Fibroblast of skin of abdomen (primary cell): ENCODE results near the gene DBN1.

Experiments used
- DNase-seq: peaks from one replicate; pipeline ENCODE4 v3.0.0-alpha.2; 2013

DBN1 gene

DNA sequence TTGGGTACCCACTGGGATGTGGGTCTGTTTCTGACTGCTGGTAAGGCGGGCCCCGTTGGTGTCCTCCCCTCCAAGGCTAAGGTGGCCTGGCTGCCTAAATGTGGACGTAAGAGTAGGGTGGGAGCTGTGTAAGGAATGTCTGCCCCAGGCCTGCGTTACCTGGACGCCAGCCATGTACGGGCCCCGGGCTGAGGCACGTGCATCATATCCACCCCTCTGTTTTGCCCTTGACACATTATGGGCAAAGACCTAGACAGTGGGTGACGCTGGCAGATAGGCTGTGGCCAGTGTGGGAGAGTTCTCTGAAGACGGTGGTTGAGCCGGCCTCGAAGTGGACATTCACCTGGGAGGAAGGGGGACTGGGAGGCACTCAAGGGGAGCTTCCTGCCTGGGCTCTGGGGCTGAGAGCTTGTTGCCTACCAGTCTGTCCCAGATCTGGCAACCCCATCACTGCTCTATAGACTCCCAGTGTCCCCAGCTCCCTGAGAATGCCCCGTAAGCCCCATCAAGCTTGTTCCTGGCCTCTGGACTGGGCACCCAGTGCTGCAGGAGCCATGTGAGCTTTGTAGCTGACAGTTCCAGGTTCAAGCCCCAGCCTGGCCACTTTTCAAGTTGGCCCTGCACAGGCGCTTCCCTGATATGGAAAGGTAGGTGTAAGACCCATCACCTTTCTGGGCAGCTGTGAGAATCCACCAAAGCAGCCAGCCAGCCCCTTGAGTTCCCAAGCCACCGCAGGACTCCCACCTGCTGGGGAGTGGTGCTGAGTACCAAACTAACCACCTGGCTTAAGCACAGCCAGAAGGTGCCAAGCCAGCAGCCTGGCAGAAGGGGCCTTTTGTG, 30.1 kb downstream of the DBN1 start:
- no peak for DNase-seq

DNA sequence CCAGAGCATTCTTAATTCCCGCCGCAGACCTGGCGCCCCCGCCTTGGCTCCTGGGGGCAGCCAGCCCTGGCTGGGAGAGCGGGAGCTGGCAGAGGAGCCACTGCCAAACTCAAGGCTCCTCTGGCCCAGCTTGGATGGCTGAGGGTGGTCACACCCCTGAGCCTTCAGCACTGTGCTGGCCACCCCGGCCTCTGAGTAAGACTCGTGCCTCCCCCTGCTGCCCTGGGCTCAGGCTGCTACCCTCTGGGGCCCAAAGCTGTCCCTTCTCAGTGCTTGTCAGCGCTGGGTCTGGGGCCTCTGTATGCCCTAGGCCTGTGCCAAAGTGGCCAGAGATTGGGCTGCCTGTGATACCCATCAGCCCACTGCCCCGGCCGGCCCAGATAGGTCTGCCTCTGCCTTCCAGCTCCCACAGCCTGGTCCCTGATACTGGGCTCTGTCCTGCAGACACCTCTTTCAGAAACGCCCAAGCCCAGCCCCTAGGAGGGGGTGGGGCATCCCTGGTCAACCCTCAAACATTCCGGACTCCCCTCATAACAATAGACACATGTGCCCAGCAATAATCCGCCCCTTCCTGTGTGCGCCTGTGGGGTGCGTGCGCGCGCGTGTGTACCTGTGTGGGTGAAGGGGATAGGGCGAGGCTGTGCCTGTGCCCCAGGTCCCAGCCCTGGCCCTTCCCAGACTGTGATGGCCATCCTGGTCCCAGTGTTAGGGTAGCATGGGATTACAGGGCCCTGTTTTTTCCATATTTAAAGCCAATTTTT, 31.2 kb downstream of the DBN1 start:
- DNase-seq, result no peak

GRCh38 chr5:177440990-177441780, 32.2 kb downstream of the DBN1 start:
- DNase-seq, result no peak

DNA sequence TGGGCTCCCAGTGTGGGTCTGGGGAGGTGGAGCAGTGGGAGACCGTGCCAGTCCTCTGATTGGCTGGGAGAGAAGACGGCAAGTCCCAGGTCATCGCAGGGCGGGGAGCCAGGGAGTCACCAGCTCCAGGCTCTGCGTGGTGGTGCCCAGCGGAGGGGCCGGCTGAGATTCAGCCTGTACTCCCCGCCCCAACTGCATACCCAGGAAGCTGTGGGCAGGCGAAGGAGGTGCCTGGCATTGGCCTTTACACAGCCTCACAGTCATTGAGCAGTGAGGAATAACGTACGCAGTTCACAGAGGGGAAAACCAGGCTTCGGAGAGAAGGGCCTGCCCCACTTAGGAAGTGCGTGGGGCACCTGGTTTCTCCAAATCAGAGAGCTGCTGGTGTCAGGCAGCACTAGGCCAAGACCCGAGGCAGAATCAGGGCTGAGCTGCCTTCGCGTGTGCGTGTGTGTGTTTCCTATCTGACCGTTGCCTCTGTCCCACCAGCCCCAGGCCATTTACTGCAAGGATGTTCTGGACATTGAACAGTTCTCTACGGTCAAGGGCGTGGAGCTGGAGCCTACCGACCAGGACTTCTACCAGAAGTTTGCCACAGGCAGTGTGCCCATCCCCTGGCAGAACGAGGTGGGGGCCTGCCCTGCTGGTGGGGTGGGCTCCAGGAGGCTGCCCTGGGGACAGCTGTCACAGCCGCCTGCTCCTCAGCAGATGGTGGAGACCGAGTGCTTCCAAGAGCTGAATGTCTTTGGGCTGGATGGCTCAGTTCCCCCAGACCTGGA, 33.0 kb downstream of the DBN1 start:
- no peak for DNase-seq

DNA sequence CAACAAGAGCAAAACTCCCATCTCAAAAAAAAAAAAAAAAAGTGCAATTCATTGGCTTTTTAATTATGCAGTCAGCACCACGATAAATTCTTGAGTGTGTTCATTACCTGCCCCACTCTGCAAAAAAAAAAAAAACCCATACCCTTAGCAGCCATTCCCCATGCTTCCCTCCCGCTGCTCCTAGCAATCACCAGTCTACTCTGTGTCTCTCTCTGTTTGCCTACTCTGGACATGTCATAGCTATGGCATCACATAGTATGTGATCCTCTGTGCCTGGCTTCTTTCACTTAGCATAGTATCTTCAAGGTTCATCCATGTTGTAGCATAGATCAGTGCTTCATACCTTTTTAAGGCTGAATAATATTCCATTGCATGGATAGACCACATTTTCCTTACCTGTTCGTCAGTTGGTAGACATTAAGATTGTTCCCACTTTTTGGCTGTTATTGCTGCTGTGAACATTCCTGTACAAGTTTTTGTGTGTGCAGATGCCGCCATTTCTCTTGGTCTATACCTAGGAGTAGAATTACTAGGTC, 33.8 kb downstream of the DBN1 start:
- no peak for DNase-seq

DNA sequence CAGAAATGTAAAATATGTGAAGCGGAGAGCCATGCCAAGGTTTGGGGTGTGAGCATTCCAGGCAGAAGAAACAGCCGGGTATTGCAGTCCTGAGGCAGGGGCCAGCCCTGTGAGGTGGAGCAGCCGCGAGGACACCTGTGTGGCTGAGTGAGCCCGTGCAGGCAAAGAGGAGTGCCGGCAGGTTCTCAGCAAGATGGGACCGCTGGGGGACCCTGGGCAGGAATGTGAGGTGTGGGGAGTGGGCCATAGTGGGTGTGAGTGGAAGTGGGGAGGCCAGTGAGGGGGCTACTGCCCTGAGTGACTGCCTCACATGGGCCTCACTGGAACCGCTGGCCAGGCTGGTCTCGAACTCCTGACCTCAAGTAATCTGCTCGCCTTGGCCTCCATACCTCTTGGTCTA, 35.0 kb downstream of the DBN1 start:
- no peak for DNase-seq

DNA sequence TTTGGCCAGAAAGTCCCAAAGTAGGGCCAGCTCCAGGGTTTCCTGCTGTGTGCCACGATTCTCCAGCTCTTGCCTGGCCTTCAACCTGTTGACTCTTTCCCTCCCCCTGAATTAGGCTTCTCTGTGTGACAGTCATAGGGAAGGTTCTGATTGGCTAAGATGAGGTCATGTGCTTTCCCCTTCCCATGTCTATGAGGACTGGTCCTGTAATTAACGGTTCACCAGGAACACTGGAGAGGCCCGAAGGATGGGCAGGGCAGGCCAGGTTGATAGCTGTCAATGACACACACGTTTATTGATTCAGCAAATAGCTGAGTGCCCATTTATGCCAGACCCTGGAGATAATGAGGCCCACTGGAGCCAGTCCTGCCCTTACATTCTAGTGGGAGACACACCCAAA, 35.8 kb downstream of the DBN1 start:
- no peak for DNase-seq

GRCh38 chr5:177435847-177436536, 37.4 kb downstream of the DBN1 start:
- no peak for DNase-seq

- no peak for DNase-seq
Observed at GRCh38 chr5:177434942-177435738, 38.3 kb downstream of the DBN1 start.

DNA sequence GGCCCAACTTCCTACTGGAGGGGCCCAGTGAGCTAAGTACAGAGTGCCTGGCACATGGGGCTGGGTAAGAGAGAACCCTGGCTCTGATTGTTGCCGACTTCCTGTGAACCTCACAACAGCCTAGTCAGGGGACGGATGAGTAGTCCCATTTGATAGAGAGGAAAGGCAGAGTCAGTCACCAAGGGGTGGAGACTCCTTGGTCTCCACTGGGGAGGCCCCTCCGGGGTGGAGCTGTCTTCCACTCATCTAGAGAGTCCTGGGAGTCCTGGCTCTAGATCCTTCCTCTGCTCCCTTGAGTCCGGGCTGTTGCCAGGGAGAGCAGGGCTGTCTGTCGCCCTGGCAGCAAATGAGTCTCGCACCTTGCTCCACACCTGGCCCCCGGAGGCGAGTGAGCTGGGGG, 39.0 kb downstream of the DBN1 start:
- no peak for DNase-seq

- no peak for DNase-seq
Observed at GRCh38 chr5:177433658-177434217, 39.7 kb downstream of the DBN1 start.

DNA sequence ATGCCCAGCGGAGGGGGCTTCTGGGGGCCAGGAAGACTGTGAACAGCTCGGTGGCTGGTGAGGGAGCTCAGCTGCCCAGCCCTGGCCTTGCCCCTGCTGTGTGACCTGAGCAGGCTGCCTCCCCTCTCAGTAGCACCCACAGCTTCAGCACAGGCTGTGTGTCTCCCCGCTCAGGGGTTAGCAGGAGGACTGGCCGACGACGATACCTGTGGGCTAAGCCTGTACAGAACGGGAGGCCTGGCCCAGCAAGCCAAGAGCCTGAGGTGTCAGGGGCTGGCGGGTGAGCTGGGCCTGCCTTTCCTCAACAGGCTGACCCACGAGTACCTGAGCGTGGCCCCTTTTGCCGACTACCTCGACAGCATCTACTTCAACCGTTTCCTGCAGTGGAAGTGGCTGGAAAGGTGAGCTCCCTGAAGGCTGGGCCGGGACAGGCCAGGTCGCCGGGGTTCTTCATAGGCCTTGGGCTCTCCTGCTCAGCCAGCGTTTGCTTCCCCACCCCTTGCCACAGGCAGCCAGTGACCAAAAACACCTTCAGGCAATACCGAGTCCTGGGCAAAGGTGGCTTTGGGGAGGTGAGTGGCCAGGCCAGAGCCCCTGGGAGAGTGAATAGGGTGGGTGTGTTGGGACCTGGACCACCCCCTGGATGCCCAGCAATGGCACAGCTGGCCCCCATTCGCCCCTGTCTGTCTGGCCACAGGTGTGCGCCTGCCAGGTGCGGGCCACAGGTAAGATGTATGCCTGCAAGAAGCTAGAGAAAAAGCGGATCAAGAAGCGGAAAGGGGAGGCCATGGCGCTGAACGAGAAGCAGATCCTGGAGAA, 40.4 kb downstream of the DBN1 start:
- no peak for DNase-seq

DNA sequence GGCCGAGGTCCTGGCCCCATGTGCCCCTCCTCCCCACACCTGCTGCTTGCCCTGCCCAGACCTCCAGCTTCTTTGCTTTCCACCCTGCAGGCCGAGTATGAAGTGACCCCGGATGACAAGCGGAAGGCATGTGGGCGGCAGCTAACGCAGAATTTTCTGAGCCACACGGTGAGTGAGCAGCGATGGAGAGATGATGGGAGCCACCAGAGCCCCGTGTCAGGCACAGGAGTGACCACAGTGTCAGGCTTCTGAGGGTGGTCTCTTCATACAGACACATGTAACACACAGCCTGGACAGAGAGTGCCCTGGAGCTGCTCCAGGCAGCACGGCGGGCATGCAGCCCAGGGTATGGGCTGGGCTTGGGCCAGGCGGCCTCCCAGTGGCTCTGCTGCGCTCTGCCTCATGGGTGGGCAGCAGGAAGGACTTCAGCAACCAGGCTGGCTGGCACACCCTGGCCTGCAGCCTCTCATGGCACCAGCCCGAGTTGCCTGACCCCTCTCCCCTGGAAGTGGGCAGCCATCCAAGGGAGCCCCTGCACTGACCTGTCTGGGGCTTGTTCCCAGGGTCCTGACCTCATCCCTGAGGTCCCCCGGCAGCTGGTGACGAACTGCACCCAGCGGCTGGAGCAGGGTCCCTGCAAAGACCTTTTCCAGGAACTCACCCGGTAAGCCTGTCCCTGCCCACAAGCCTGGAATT, 41.1 kb downstream of the DBN1 start:
- DNase-seq, result no peak

DNA sequence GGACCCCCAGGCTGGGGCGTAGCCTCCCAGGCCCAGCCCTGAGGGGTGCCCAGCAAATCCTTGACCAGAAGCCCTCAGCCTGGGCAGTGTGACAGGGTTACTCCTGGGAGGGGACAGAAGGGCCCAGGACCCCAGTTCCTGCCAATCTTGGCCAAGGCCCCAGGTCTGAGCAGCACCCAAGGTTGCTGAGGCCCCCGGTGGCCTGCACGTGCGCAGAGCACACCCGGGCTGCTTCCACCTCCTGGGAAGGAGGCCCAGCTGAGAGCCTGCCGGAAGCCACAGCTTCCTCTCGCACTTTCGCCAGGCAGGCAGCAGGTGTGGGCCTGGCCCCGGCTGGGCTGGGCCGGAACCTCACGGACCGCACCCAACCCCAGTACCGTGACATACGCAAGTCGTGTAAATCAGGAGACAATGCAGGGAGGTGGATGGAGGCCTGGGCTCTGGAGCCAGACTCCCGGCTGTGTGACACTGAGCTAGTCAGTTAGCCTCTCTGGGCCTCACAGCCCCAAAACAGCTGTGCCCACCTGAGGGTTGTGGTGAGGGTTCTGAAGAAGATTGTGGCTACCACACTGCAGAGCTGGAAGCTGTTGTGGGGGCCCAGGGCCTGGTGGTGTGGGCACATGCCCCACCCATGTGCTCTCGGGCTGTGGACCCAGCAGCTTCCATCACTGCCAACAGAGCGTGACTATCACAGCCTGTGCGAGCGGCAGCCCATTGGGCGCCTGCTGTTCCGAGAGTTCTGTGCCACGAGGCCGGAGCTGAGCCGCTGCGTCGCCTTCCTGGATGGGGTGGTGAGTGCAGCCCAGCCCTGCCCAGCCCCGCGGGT, 41.9 kb downstream of the DBN1 start:
- DNase-seq, result no peak

DNA sequence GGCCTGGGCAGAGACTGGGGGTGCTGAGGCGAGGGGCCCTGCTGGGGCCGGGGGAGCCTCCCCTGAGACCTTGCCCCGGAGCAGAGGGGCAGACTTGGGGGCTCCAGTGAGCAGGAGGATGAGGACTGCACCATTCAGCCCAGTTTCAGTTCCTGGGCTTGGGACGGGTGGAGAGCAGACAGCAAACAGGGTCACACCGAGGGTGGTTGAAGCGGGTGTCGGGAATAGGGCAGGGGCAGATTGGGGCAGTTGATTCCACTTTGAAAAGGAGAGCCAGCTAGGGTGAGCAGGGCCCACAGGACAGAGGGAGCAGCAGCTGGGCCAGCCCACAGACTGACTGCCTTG, 42.5 kb downstream of the DBN1 start:
- no peak for DNase-seq

DNA sequence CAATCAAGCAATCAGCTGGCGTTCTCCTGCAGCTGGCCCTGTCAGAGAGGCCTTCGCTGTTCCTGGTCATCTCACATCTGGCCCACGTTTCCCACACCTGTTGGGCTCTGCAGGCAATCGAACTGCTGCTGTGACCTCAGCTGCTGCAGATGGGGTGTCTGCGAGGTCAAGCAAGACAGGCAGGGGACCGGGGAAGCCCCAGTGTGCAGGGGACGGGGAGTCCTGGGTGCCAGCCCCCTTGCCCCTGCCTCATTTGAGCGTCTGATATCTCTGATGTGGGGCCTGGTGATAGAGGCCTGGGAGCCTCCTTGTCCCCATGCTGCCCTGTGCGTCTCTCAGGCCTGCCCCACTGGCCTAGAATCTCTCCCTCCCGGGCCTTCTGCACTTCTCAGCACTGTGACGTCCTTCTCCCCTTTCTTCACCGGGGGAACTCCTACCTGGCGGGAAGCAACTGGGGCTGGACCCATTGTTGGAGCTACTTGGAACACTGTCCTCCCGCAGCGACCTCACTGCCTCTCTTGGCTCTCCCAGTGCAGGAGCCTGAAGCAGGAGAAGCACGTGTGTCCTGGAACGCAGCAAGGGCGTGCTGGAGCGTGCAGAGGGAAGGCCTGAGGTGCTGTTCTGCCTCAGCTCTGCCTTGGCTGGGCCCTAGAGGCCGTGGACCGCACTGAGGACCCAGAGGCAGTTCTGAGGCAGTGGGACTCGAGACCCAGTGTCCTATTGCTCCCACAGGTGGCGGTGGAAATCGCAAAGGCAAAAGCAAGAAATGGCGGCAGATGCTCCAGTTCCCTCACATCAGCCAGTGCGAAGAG, 43.1 kb downstream of the DBN1 start:
- no peak for DNase-seq
